SK-N-SH (cell line): ENCODE results near the gene CLASRP. TPM values are rescaled to one million over a fixed set of nuclear protein-coding genes. Genes with fewer than 3 reads are reported as not detected.

ENCODE experiments used
- CTCF ChIA-PET: fragments of 300-600, 350-600 bp; formaldehyde crosslinking; extraction: SDS; loops from one replicate; lab custom pipeline; 2021; lab: Yijun Ruan, JAX
- POLR2A ChIA-PET: fragments of 350-600 bp; sonication (Branson Sonifier 250); formaldehyde crosslinking; extraction: SDS; loops from one replicate; lab custom pipeline; 2020; ENCODE audit warnings: antibody characterized with exemption, inconsistent platforms; lab: Yijun Ruan, JAX
- DNase-seq: peaks from one replicate; pipeline ENCODE4 v3.0.0; 2012
- H2AFZ ChIP-seq: fragments of 200-600 bp; sonication (generic); 2 replicates; pipeline ENCODE4 v1.8.1; 2016; ENCODE audit warnings: antibody characterized with exemption, mild to moderate bottlenecking, low read depth
- H3F3A ChIP-seq: fragments of 200-600 bp; sonication (generic); replicated peaks from 2 replicates; pipeline ENCODE3; 2016; ENCODE audit warnings: antibody characterized with exemption, mild to moderate bottlenecking; ENCODE audit not compliant: insufficient read depth
- H3K27ac ChIP-seq, 2 experiments: fragments of 200-500 bp in 1 of 2; fragments of 200-600 bp in 1 of 2; sonication (Bioruptor generic) in 1 of 2; sonication (generic), shearing (Covaris generic) in 1 of 2; 2 replicates each; pipeline versions ENCODE4 v1.5.1 to v1.6.1; 2014 to 2016; ENCODE audit warnings: low read depth in 2 of 2, inconsistent platforms in 1 of 2, low read length in 1 of 2, mild to moderate bottlenecking in 1 of 2, mixed read lengths in 1 of 2
- H3K27me3 ChIP-seq: fragments of 200-600 bp; sonication (generic), shearing (Covaris generic); 2 replicates; pipeline ENCODE4 v1.6.1; 2016; ENCODE audit warnings: mixed run types; ENCODE audit not compliant: insufficient read depth
- H3K36me3 ChIP-seq, 2 experiments: fragments of 200-500 bp in 1 of 2; fragments of 200-600 bp in 1 of 2; sonication (Bioruptor generic) in 1 of 2; sonication (generic) in 1 of 2; replicated peaks in 1 of 2; 2 replicates each; pipeline versions ENCODE3 to v1.5.1; 2014 to 2016; ENCODE audit warnings: low read length in 1 of 2, mild to moderate bottlenecking in 1 of 2; ENCODE audit not compliant: insufficient read depth in 2 of 2, control insufficient read depth in 1 of 2
- H3K4me1 ChIP-seq, 2 experiments: fragments of 200-500 bp in 1 of 2; fragments of 200-600 bp in 1 of 2; sonication (Bioruptor generic) in 1 of 2; sonication (generic), shearing (Covaris generic) in 1 of 2; 2 replicates each; pipeline versions ENCODE4 v1.5.1 to v1.6.1; 2014 to 2016; ENCODE audit warnings: low read depth in 1 of 2, low read length in 1 of 2, mixed run types in 1 of 2; ENCODE audit not compliant: insufficient read depth in 2 of 2, control insufficient read depth in 1 of 2
- H3K4me2 ChIP-seq: fragments of 200-600 bp; sonication (generic), shearing (Covaris generic); 2 replicates; pipeline ENCODE4 v1.6.1; 2017; ENCODE audit warnings: mixed run types
- H3K4me3 ChIP-seq, 2 experiments: fragments of 200-500 bp in 1 of 2; fragments of 200-600 bp in 1 of 2; sonication (Bioruptor generic) in 1 of 2; sonication (generic), shearing (Covaris generic) in 1 of 2; 2 replicates each; pipeline versions ENCODE4 v1.5.1 to v1.8.1; 2014 to 2016; ENCODE audit warnings: low read depth in 2 of 2, inconsistent platforms in 1 of 2, low read length in 1 of 2, mild to moderate bottlenecking in 1 of 2, mixed read lengths in 1 of 2, moderate library complexity in 1 of 2
- H3K79me2 ChIP-seq: fragments of 200-600 bp; sonication (generic); 2 replicates; pipeline ENCODE4 v1.8.1; 2017; ENCODE audit warnings: mild to moderate bottlenecking; ENCODE audit not compliant: insufficient read depth
- H3K9ac ChIP-seq: fragments of 200-600 bp; sonication (generic); 2 replicates; pipeline ENCODE4 v1.6.1; 2017; ENCODE audit warnings: mixed run types
- H3K9me2 ChIP-seq: fragments of 200-600 bp; sonication (generic); 2 replicates; pipeline ENCODE4 v1.6.1; 2017; ENCODE audit warnings: mixed run types
- H3K9me3 ChIP-seq: fragments of 200-600 bp; sonication (generic); 2 replicates; pipeline ENCODE4 v1.6.1; 2017; ENCODE audit warnings: mixed run types, mild to moderate bottlenecking, moderate library complexity
- H4K20me1 ChIP-seq: fragments of 200-600 bp; sonication (generic); 2 replicates; pipeline ENCODE4 v1.6.1; 2017; ENCODE audit warnings: mild to moderate bottlenecking, mixed run types; ENCODE audit not compliant: insufficient read depth
- CTCF ChIP-seq: fragments of 200-600 bp; sonication (generic); IDR thresholded peaks from 2 replicates; pipeline ENCODE4 v1.6.1; 2017; ENCODE audit warnings: antibody characterized with exemption, mild to moderate bottlenecking, moderate library complexity
- EP300 ChIP-seq, 2 experiments: IDR thresholded peaks; 2 replicates each; pipeline versions ENCODE4 v1.4.0 to v1.6.1; 2012; ENCODE audit warnings: borderline replicate concordance in 1 of 2, low read depth in 1 of 2, low read length in 1 of 2
- FOXJ3 ChIP-seq: sonication (generic); formaldehyde crosslinking; IDR thresholded peaks from 2 replicates; pipeline ENCODE4 v1.5.1; 2020; ENCODE audit warnings: mild to moderate bottlenecking, missing genetic modification reagents
- GATA2 ChIP-seq: sonication (generic); formaldehyde crosslinking; IDR thresholded peaks from 2 replicates; pipeline ENCODE4 v1.5.0; 2020; ENCODE audit warnings: mild to moderate bottlenecking, missing genetic modification reagents
- JUND ChIP-seq: IDR thresholded peaks from 2 replicates; pipeline ENCODE4 v1.4.0; 2012
- MXI1 ChIP-seq: IDR thresholded peaks from 2 replicates; pipeline ENCODE4 v1.6.1; 2012; ENCODE audit warnings: mild to moderate bottlenecking, low read depth, low read length, improper control_type of control experiment
- NFIC ChIP-seq: IDR thresholded peaks from 2 replicates; pipeline ENCODE4 v1.4.0; 2012; ENCODE audit warnings: borderline replicate concordance
- RXRA ChIP-seq: IDR thresholded peaks from 2 replicates; pipeline ENCODE4 v1.4.0; 2012; ENCODE audit warnings: low read depth, mild to moderate bottlenecking, borderline replicate concordance
- SIN3A ChIP-seq: IDR thresholded peaks from 2 replicates; pipeline ENCODE4 v1.6.1; 2012; ENCODE audit warnings: low read depth, mild to moderate bottlenecking, low read length, moderate library complexity, borderline replicate concordance
- TCF12 ChIP-seq: IDR thresholded peaks from 2 replicates; pipeline ENCODE4 v1.4.0; 2012
- TEAD4 ChIP-seq: IDR thresholded peaks from 2 replicates; pipeline ENCODE4 v1.4.0; 2012; ENCODE audit warnings: mild to moderate bottlenecking, borderline replicate concordance; ENCODE audit not compliant: insufficient read depth
- USF1 ChIP-seq: IDR thresholded peaks from 2 replicates; pipeline ENCODE4 v1.4.0; 2012; ENCODE audit warnings: low read depth, borderline replicate concordance
- ZBTB33 ChIP-seq: IDR thresholded peaks from 2 replicates; pipeline ENCODE4 v1.4.0; 2012; ENCODE audit warnings: low read depth, borderline replicate concordance
- WGBS: methylation state at CpG from one replicate; pipeline ENCODE4 v1.1.6; 2017; ENCODE audit warnings: low lambda C conversion rate; 5-methylcytosine and 5-hydroxymethylcytosine counted together
- polyA plus RNA-seq, 3 experiments: library from polyadenylated mRNA; depleted of rRNA; stranded (reverse); fragments of >200 nt; gene quantifications; 2 replicates each; pipeline ENCODE4 v1.2.3, GENCODE V29; 2012

The CLASRP gene
- polyA plus RNA-seq, 1 of the 3 experiments (the other 2 are of a cell fraction): 54.8 TPM

- Histone ChIP-seq H3K4me3 (no peak overlapping the region), H2AFZ (no peak overlapping the region), H3K4me1 (no peaks in the 10 kb centered on the region; a peak in 1 of 4 replicates), H3K4me2 (no peak overlapping the region), H3F3A (no peaks in the 10 kb centered on the region), H3K9me2 (no peaks in the 10 kb centered on the region), H3K9ac (no peak overlapping the region), H3K27ac (no peak overlapping the region), H3K9me3 (no peaks in the 10 kb centered on the region), H3K27me3 (no peaks in the 10 kb centered on the region), H4K20me1 (peaks cover 96% of the 10 kb centered on the region), H3K36me3 (peaks cover 24 to 38% of the 10 kb centered on the region in 2 experiments), H3K79me2 (peaks cover 99% of the 10 kb centered on the region)
- DNase-seq: no peak
- TF ChIP-seq SIN3A: no peak
- no peak for TF ChIP-seq NFIC
- no peak for TF ChIP-seq EP300 (IDR thresholded peaks at IDR 0.05; ENCODE audit: borderline replicate concordance in 1 of 2, low read depth in 1 of 2, low read length in 1 of 2)
- TF ChIP-seq JUND: no peak
- no peak for TF ChIP-seq TCF12
- TF ChIP-seq FOXJ3: no peak
- no peak for TF ChIP-seq ZBTB33
- TF ChIP-seq TEAD4: no peak
- TF ChIP-seq RXRA: no peak
- no peak for TF ChIP-seq GATA2
- TF ChIP-seq MXI1: no peak
- no peak for TF ChIP-seq USF1
- TF ChIP-seq CTCF: no peak
- ChIA-PET CTCF (interaction anchor here (0.6 to 3.8 kb wide), 2 partner anchors 12 to 286 kb away, joined by 3 to 19 read pairs; no protein-coding TSS in a partner anchor), POLR2A (no interaction called here)
- WGBS: 83% methylated on average over 7 of the region's 7 CpGs
Observed at GRCh38 chr19:45047188-45047797, 8.4 kb downstream of the CLASRP start.
